HEK293 (cell line): ENCODE results near the gene CCM2.

Experiments used
- ELK4 ChIP-seq: IDR thresholded peaks from 2 replicates; pipeline ENCODE4 v1.6.1; 2011; ENCODE audit warnings: mild to moderate bottlenecking, low read depth, low read length, borderline replicate concordance
- GLIS1 ChIP-seq: fragments of 450-650 bp; formaldehyde crosslinking; IDR thresholded peaks from 2 replicates; pipeline ENCODE4 v1.5.1; 2016; ENCODE audit warnings: missing biosample characterization, missing genetic modification characterization
- GLIS2 ChIP-seq: fragments of 450-650 bp; formaldehyde crosslinking; IDR thresholded peaks from 2 replicates; pipeline ENCODE4 v1.5.1; 2016; ENCODE audit warnings: missing biosample characterization, missing genetic modification characterization
- HIC1 ChIP-seq: fragments of 450-650 bp; formaldehyde crosslinking; IDR thresholded peaks from 2 replicates; pipeline ENCODE4 v1.5.1; 2016; ENCODE audit warnings: missing biosample characterization, missing genetic modification characterization
- HOXD13 ChIP-seq: sonication (generic); formaldehyde crosslinking; IDR thresholded peaks from 2 replicates; pipeline ENCODE4 v1.8.0; 2022; ENCODE audit warnings: missing genetic modification reagents, borderline replicate concordance
- IKZF3 ChIP-seq: fragments of 450-650 bp; IDR thresholded peaks from 2 replicates; pipeline ENCODE4 v1.5.0; 2018; ENCODE audit warnings: missing biosample characterization, mild to moderate bottlenecking, missing genetic modification characterization, moderate library complexity
- KLF7 ChIP-seq: fragments of 450-650 bp; formaldehyde crosslinking; IDR thresholded peaks from 2 replicates; pipeline ENCODE4 v1.5.1; 2016; ENCODE audit warnings: missing biosample characterization, missing genetic modification characterization, borderline replicate concordance
- MEIS1 ChIP-seq: sonication (generic); formaldehyde crosslinking; IDR thresholded peaks from 2 replicates; pipeline ENCODE4 v1.8.1; 2022; ENCODE audit warnings: missing genetic modification reagents, mild to moderate bottlenecking, borderline replicate concordance
- PRDM6 ChIP-seq: fragments of 450-650 bp; formaldehyde crosslinking; IDR thresholded peaks from 2 replicates; pipeline ENCODE4 v1.5.1; 2017; ENCODE audit warnings: missing biosample characterization, missing genetic modification characterization
- REPIN1 ChIP-seq: fragments of 450-650 bp; formaldehyde crosslinking; IDR thresholded peaks from 2 replicates; pipeline ENCODE4 v1.5.1; 2017; ENCODE audit warnings: missing biosample characterization, missing genetic modification characterization, low read depth
- SP3 ChIP-seq: fragments of 450-650 bp; formaldehyde crosslinking; IDR thresholded peaks from 2 replicates; pipeline ENCODE4 v1.5.1; 2016; ENCODE audit warnings: missing biosample characterization, missing genetic modification characterization
- ZEB2 ChIP-seq: fragments of 450-650 bp; formaldehyde crosslinking; IDR thresholded peaks from 2 replicates; pipeline ENCODE4 v1.5.1; 2016; ENCODE audit warnings: missing biosample characterization, missing genetic modification characterization
- ZFP37 ChIP-seq: fragments of 450-650 bp; formaldehyde crosslinking; IDR thresholded peaks from 2 replicates; pipeline ENCODE4 v1.5.1; 2016; ENCODE audit warnings: missing biosample characterization, missing genetic modification characterization
- ZIC2 ChIP-seq: fragments of 450-650 bp; formaldehyde crosslinking; IDR thresholded peaks from 2 replicates; pipeline ENCODE4 v1.5.1; 2016; ENCODE audit warnings: missing biosample characterization, missing genetic modification characterization
- ZNF169 ChIP-seq: fragments of 450-650 bp; formaldehyde crosslinking; IDR thresholded peaks from 2 replicates; pipeline ENCODE4 v1.5.1; 2016; ENCODE audit warnings: missing biosample characterization, missing genetic modification characterization
- ZNF221 ChIP-seq: fragments of 450-650 bp; formaldehyde crosslinking; IDR thresholded peaks from 2 replicates; pipeline ENCODE4 v1.5.1; 2017; ENCODE audit warnings: missing biosample characterization, missing genetic modification characterization, borderline replicate concordance
- ZNF501 ChIP-seq: fragments of 450-650 bp; formaldehyde crosslinking; IDR thresholded peaks from 2 replicates; pipeline ENCODE4 v1.5.1; 2016; ENCODE audit warnings: missing biosample characterization, missing genetic modification characterization
- ZNF530 ChIP-seq: fragments of 450-650 bp; formaldehyde crosslinking; IDR thresholded peaks from 2 replicates; pipeline ENCODE4 v1.5.1; 2016; ENCODE audit warnings: low read depth, missing biosample characterization, missing genetic modification characterization
- ZNF548 ChIP-seq: fragments of 450-650 bp; formaldehyde crosslinking; IDR thresholded peaks from 2 replicates; pipeline ENCODE4 v1.5.1; 2016; ENCODE audit warnings: missing biosample characterization, missing genetic modification characterization
- ZNF549 ChIP-seq: fragments of 450-650 bp; IDR thresholded peaks from 2 replicates; pipeline ENCODE4 v1.5.1; 2018; ENCODE audit warnings: missing biosample characterization, missing genetic modification characterization, mild to moderate bottlenecking, inconsistent platforms, moderate library complexity
- ZNF596 ChIP-seq: fragments of 450-650 bp; IDR thresholded peaks from 2 replicates; pipeline ENCODE4 v1.5.0; 2018; ENCODE audit warnings: missing biosample characterization, mild to moderate bottlenecking, missing genetic modification characterization, moderate library complexity
- ZNF626 ChIP-seq: fragments of 450-650 bp; sonication (Bioruptor Pico); formaldehyde crosslinking; IDR thresholded peaks from 2 replicates; pipeline ENCODE4 v1.5.1; 2018; ENCODE audit warnings: missing biosample characterization, missing genetic modification characterization, inconsistent platforms
- ZNF747 ChIP-seq: fragments of 450-650 bp; formaldehyde crosslinking; IDR thresholded peaks from 2 replicates; pipeline ENCODE4 v1.5.1; 2016; ENCODE audit warnings: missing biosample characterization, missing genetic modification characterization
- ZNF837 ChIP-seq: fragments of 450-650 bp; formaldehyde crosslinking; IDR thresholded peaks from 2 replicates; pipeline ENCODE4 v1.5.1; 2016; ENCODE audit warnings: missing biosample characterization, missing genetic modification characterization
- ZSCAN30 ChIP-seq: fragments of 450-650 bp; IDR thresholded peaks from 2 replicates; pipeline ENCODE4 v1.5.1; 2018; ENCODE audit warnings: missing biosample characterization, mild to moderate bottlenecking, missing genetic modification characterization, moderate library complexity
- TF ChIP-seq, protein P1 (sequence below): fragments of 450-650 bp; formaldehyde crosslinking; IDR thresholded peaks from 2 replicates; pipeline ENCODE4 v1.5.1; 2017; ENCODE audit warnings: missing biosample characterization, mild to moderate bottlenecking, missing genetic modification characterization, moderate library complexity
- TF ChIP-seq, protein P2 (sequence below): fragments of 450-650 bp; formaldehyde crosslinking; IDR thresholded peaks from 2 replicates; pipeline ENCODE4 v1.5.1; 2016; ENCODE audit warnings: missing biosample characterization, missing genetic modification characterization
- TF ChIP-seq, protein P3 (sequence below): fragments of 450-650 bp; formaldehyde crosslinking; IDR thresholded peaks from 2 replicates; pipeline ENCODE4 v1.5.1; 2016; ENCODE audit warnings: missing biosample characterization, missing genetic modification characterization

Gene CCM2

DNA sequence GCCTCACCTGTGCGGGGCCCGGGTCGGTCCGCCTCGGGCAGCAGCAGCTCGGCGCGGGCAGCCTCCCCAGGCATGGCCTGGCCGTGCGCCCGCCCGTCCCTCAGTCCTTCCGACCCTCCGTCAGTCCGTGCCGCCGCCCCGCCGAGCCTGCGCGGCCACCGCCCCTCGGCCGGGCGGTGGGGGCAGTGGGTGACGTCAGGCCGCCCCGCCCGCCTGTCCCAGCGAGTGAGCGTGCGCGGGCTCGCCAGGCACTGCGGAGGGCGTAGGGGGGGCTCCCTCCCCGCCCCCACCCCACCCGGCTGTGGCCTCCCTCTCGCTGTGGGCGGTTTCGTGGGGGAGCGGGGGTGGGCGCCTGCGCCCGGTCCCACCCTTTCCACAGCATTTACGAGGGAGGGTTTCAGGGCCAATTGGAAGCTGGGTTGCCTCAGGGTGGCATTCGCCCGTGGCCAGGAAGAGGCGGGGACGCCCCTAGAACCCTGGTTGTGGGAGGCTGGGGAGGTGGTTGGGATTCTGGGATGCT is 88.9 kb downstream of the CCM2 start, which contains the start of gene NACAD (continued):
- TF ChIP-seq ZSCAN30 (tag by site-specific recombination) (0 out of 2 replicates have a peak, but pooled peaks have one; percentile 28), ZNF501 (tag by site-specific recombination) (no peak), ZNF549 (tag by site-specific recombination) (no peak), ZFP37 (tag by site-specific recombination) (no peak), ZNF596 (tag by site-specific recombination) (no peak), ZNF530 (tag by site-specific recombination) (no peak), ZEB2 (tag by site-specific recombination) (0 out of 2 replicates have a peak, but pooled peaks have one; percentile 22), MEIS1 (no peak), ELK4 (no peak), KLF7 (tag by site-specific recombination) (0 out of 2 replicates have a peak, but pooled peaks have one; percentile 64), PRDM6 (tag by site-specific recombination) (no peak), HIC1 (tag by site-specific recombination) (peak; percentile 57; the same call in 1 of the 2 replicates), ZNF548 (tag by site-specific recombination) (no peak), GLIS2 (tag by site-specific recombination) (peak; percentile 72), ZIC2 (tag by site-specific recombination) (no peak), ZNF169 (tag by site-specific recombination) (no peak), ZNF837 (no peak), ZNF626 (no peak), SP3 (tag by site-specific recombination) (peak; percentile 87), GLIS1 (tag by site-specific recombination) (peak; percentile 58; the same call in 1 of the 2 replicates), ZNF221 (tag by site-specific recombination) (no peak), ZNF747 (tag by site-specific recombination) (no peak), REPIN1 (tag by site-specific recombination) (no peak), HOXD13 (CRISPR knock-in tag) (no peak), IKZF3 (no peak)
- TF ChIP-seq, protein P1, sequence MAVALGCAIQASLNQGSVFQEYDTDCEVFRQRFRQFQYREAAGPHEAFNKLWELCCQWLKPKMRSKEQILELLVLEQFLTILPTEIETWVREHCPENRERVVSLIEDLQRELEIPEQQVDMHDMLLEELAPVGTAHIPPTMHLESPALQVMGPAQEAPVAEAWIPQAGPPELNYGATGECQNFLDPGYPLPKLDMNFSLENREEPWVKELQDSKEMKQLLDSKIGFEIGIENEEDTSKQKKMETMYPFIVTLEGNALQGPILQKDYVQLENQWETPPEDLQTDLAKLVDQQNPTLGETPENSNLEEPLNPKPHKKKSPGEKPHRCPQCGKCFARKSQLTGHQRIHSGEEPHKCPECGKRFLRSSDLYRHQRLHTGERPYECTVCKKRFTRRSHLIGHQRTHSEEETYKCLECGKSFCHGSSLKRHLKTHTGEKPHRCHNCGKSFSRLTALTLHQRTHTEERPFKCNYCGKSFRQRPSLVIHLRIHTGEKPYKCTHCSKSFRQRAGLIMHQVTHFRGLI (tag by site-specific recombination): no peak
- TF ChIP-seq, protein P2, sequence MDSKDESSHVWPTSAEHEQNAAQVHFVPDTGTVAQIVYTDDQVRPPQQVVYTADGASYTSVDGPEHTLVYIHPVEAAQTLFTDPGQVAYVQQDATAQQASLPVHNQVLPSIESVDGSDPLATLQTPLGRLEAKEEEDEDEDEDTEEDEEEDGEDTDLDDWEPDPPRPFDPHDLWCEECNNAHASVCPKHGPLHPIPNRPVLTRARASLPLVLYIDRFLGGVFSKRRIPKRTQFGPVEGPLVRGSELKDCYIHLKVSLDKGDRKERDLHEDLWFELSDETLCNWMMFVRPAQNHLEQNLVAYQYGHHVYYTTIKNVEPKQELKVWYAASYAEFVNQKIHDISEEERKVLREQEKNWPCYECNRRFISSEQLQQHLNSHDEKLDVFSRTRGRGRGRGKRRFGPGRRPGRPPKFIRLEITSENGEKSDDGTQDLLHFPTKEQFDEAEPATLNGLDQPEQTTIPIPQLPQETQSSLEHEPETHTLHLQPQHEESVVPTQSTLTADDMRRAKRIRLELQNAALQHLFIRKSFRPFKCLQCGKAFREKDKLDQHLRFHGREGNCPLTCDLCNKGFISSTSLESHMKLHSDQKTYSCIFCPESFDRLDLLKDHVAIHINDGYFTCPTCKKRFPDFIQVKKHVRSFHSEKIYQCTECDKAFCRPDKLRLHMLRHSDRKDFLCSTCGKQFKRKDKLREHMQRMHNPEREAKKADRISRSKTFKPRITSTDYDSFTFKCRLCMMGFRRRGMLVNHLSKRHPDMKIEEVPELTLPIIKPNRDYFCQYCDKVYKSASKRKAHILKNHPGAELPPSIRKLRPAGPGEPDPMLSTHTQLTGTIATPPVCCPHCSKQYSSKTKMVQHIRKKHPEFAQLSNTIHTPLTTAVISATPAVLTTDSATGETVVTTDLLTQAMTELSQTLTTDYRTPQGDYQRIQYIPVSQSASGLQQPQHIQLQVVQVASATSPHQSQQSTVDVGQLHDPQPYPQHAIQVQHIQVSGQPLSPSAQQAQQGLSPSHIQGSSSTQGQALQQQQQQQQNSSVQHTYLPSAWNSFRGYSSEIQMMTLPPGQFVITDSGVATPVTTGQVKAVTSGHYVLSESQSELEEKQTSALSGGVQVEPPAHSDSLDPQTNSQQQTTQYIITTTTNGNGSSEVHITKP (tag by site-specific recombination): peak; percentile 45; the same call in 1 of the 2 replicates
- TF ChIP-seq, protein P3, sequence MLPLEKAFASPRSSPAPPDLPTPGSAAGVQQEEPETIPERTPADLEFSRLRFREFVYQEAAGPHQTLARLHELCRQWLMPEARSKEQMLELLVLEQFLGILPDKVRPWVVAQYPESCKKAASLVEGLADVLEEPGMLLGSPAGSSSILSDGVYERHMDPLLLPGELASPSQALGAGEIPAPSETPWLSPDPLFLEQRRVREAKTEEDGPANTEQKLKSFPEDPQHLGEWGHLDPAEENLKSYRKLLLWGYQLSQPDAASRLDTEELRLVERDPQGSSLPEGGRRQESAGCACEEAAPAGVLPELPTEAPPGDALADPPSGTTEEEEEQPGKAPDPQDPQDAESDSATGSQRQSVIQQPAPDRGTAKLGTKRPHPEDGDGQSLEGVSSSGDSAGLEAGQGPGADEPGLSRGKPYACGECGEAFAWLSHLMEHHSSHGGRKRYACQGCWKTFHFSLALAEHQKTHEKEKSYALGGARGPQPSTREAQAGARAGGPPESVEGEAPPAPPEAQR: no peak
